HepG2 (cell line): ENCODE data around the gene TBX6. TPM values are rescaled to one million over a fixed set of nuclear protein-coding genes. Genes with fewer than 3 reads are reported as not detected.
A peak's percentile ranks its signal among the peaks of the same experiment; 100 is the strongest.

Experiments used
- EEA1 ChIP-seq: sonication (generic); formaldehyde crosslinking; IDR thresholded peaks from 2 replicates; pipeline ENCODE4 v1.5.1; 2020; ENCODE audit warnings: mild to moderate bottlenecking, missing genetic modification reagents, borderline replicate concordance
- FOXP4 ChIP-seq: sonication (generic); formaldehyde crosslinking; IDR thresholded peaks from 2 replicates; pipeline ENCODE4 v1.4.0; 2020; ENCODE audit warnings: missing genetic modification reagents
- IRF1 ChIP-seq: sonication (generic); formaldehyde crosslinking; IDR thresholded peaks from 2 replicates; pipeline ENCODE4 v1.4.0; 2020; ENCODE audit warnings: low read depth, mild to moderate bottlenecking, missing genetic modification reagents
- KDM5A ChIP-seq: fragments of 200-600 bp; sonication (generic); IDR thresholded peaks from 2 replicates; pipeline ENCODE4 v1.7.0; 2018; ENCODE audit warnings: antibody characterized with exemption, mild to moderate bottlenecking, low read length, borderline replicate concordance
- NFE2L2 ChIP-seq: fragments of 150-350 bp; IDR thresholded peaks from 2 replicates; pipeline ENCODE4 v1.6.1; 2014; ENCODE audit warnings: low read length
- TIGD3 ChIP-seq: sonication (generic); formaldehyde crosslinking; IDR thresholded peaks from 2 replicates; pipeline ENCODE4 v1.5.1; 2020; ENCODE audit warnings: mild to moderate bottlenecking, missing genetic modification reagents, borderline replicate concordance
- XRCC5 ChIP-seq: fragments of 200-400 bp; formaldehyde crosslinking; optimal IDR thresholded peaks from 2 replicates; pipeline ENCODE3; 2017; ENCODE audit warnings: mild to moderate bottlenecking, low read length
- ZBTB20 ChIP-seq: sonication (generic); formaldehyde crosslinking; IDR thresholded peaks from 2 replicates; pipeline ENCODE4 v1.8.1; 2023; ENCODE audit warnings: missing genetic modification reagents, low read depth, mild to moderate bottlenecking, borderline replicate concordance
- ZBTB7B ChIP-seq: sonication (generic); formaldehyde crosslinking; IDR thresholded peaks from 2 replicates; pipeline ENCODE4 v1.4.0; 2020; ENCODE audit warnings: missing genetic modification reagents
- ZHX2 ChIP-seq, 2 experiments: sonication (generic) in 1 of 2; formaldehyde crosslinking in 1 of 2; IDR thresholded peaks; 2 replicates each; pipeline versions ENCODE4 v1.6.1 to v1.9.0; 2014 to 2022; ENCODE audit warnings: antibody characterized with exemption in 1 of 2, borderline replicate concordance in 1 of 2, inconsistent platforms in 1 of 2, low read depth in 1 of 2, missing genetic modification reagents in 1 of 2
- ZNF225 ChIP-seq: sonication (generic); formaldehyde crosslinking; IDR thresholded peaks from 2 replicates; pipeline ENCODE4 v1.4.0; 2020; ENCODE audit warnings: mild to moderate bottlenecking, missing genetic modification reagents
- ZNF234 ChIP-seq: sonication (generic); formaldehyde crosslinking; conservative IDR thresholded peaks from 2 replicates; pipeline ENCODE4 v1.5.1; 2020; ENCODE audit warnings: mild to moderate bottlenecking, missing genetic modification reagents
- ZNF530 ChIP-seq: sonication (generic); formaldehyde crosslinking; IDR thresholded peaks from 2 replicates; pipeline ENCODE4 v1.5.0; 2020; ENCODE audit warnings: low read depth, mild to moderate bottlenecking, missing genetic modification reagents
- ZSCAN21 ChIP-seq: sonication (generic); formaldehyde crosslinking; IDR thresholded peaks from 2 replicates; pipeline ENCODE4 v1.8.0; 2022; ENCODE audit warnings: mild to moderate bottlenecking, missing genetic modification reagents, moderate library complexity, borderline replicate concordance
- polyA plus RNA-seq, 8 experiments: library from polyadenylated mRNA; depleted of rRNA in 3 of 8; stranded (reverse) in 7 of 8; unstranded in 1 of 8; fragments of >200 nt; fragmentation: Illumina TruSeq in 4 of 8; extraction: Trizol in 4 of 8; gene quantifications; 2 replicates each; pipeline versions ENCODE4 v1.2.1 to v1.2.3, GENCODE V29; 2011 to 2016; ENCODE audit warnings: low read depth in 4 of 8, missing spikeins in 1 of 8, mixed read lengths in 1 of 8; ENCODE audit not compliant: insufficient read depth in 1 of 8
- total RNA-seq, 5 experiments: library from RNA; depleted of rRNA; stranded (reverse); fragments of >200 nt; fragmentation: Illumina TruSeq; extraction: Trizol; gene quantifications; 2 replicates each; pipeline ENCODE4 v1.2.3, GENCODE V29; 2016; ENCODE audit warnings: low read depth in 1 of 5

The TBX6 gene
- total and polyA plus RNA-seq, 2 of the 13 experiments (the other 11 are each of a cell fraction or from before 2014, with no cell fraction given) = 0.24 to 0.42 TPM

- TF ChIP-seq IRF1 (CRISPR knock-in tag) (0 out of 2 replicates have a peak, but pooled peaks have one; percentile 60), XRCC5 (no peak), ZNF530 (CRISPR knock-in tag) (no peak), FOXP4 (CRISPR knock-in tag) (peak; percentile 78), NFE2L2 (no peak), ZNF225 (CRISPR knock-in tag) (no peak; the same call in none of the 2 replicates), ZNF234 (CRISPR knock-in tag) (peak; percentile 97; the same call in 1 of the 2 replicates), ZHX2 (IDR thresholded peaks at IDR 0.05; ENCODE audit: low read depth) (peak; percentile 72; the same call in 1 of the 2 replicates), ZHX2 (CRISPR knock-in tag; IDR thresholded peaks at IDR 0.05; ENCODE audit: borderline replicate concordance) (peak; percentile 69; the same call in 1 of the 2 replicates), EEA1 (CRISPR knock-in tag) (peak; percentile 83), ZSCAN21 (CRISPR knock-in tag) (peak; percentile 91), KDM5A (no peak), TIGD3 (CRISPR knock-in tag) (no peak), ZBTB20 (CRISPR knock-in tag) (peak; percentile 81), ZBTB7B (peak; percentile 69)
These were observed 38.9 kb downstream of the TBX6 start (continued) for GRCh38 chr16:30052671-30053372.
